ENCODE data around the gene OXLD1. TPM values are rescaled to one million over a fixed set of nuclear protein-coding genes. Genes with fewer than 3 reads are reported as not detected.

OXLD1 gene
- total RNA-seq, 1 donor from 2014 or later = 43.0 TPM

GRCh38 chr17:81690066-81690465, 23.7 kb upstream of the OXLD1 start:
- no peak overlapping the region for H3K4me3 ChIP-seq
- no peaks in the 10 kb centered on the region for H3K27me3 ChIP-seq
- intact Hi-C loops (cut with DNase I) = no loop called here
- DNase-seq (ENCODE audit: extremely low spot score in 2 of 2) = no peak
- H3K4me1 ChIP-seq = peaks cover 22% of the 10 kb centered on the region
- no peaks in the 10 kb centered on the region for H3K9me3 ChIP-seq
- H3K27ac ChIP-seq = no peak overlapping the region
- H3K36me3 ChIP-seq = peaks cover 0 to 94% of the 10 kb centered on the region in 2 donors
- no peak for TF ChIP-seq CTCF (IDR thresholded peaks at IDR 0.05)
- TF ChIP-seq POLR2AphosphoS5 (IDR thresholded peaks at IDR 0.05; ENCODE audit: insufficient read depth in 1 of 2, low read depth in 1 of 2) = no peak
- no peak for TF ChIP-seq POLR2A (IDR thresholded peaks at IDR 0.05)

- Histone ChIP-seq H3K4me3 (no peak overlapping the region), H3K36me3 (peaks cover 0 to 79% of the 10 kb centered on the region in 2 donors), H3K4me1 (peaks cover 29% of the 10 kb centered on the region), H3K27ac (no peak overlapping the region), H3K9me3 (no peaks in the 10 kb centered on the region), H3K27me3 (no peaks in the 10 kb centered on the region)
- no peak for TF ChIP-seq POLR2A (IDR thresholded peaks at IDR 0.05)
- no peak for TF ChIP-seq CTCF (IDR thresholded peaks at IDR 0.05)
- no peak for TF ChIP-seq POLR2AphosphoS5 (IDR thresholded peaks at IDR 0.05; ENCODE audit: insufficient read depth in 1 of 2, low read depth in 1 of 2)
- intact Hi-C loops (cut with DNase I) = no loop called here
- DNase-seq (ENCODE audit: extremely low spot score in 2 of 2) = no peak
These were observed 22.2 kb upstream of the OXLD1 start for GRCh38 chr17:81688616-81689015.

- H3K4me3 ChIP-seq = no peak overlapping the region
- peaks cover 32% of the 10 kb centered on the region for H3K4me1 ChIP-seq
- H3K27me3 ChIP-seq = no peaks in the 10 kb centered on the region
- no peak for TF ChIP-seq POLR2AphosphoS5 (IDR thresholded peaks at IDR 0.05; ENCODE audit: insufficient read depth in 1 of 2, low read depth in 1 of 2)
- no peak for TF ChIP-seq POLR2A (IDR thresholded peaks at IDR 0.05)
- TF ChIP-seq CTCF (IDR thresholded peaks at IDR 0.05) = no peak
- peaks cover 0 to 76% of the 10 kb centered on the region in 2 donors for H3K36me3 ChIP-seq
- H3K9me3 ChIP-seq = no peaks in the 10 kb centered on the region
- intact Hi-C loops (cut with DNase I) = no loop called here
- no peak overlapping the region for H3K27ac ChIP-seq
- DNase-seq (ENCODE audit: extremely low spot score in 2 of 2) = no peak
These were observed 21.6 kb upstream of the OXLD1 start for GRCh38 chr17:81687770-81688541.

GRCh38 chr17:81686614-81687013, 20.2 kb upstream of the OXLD1 start:
- Histone ChIP-seq H3K4me3 (no peak overlapping the region), H3K27ac (no peak overlapping the region), H3K36me3 (peaks cover 0 to 63% of the 10 kb centered on the region in 2 donors), H3K27me3 (no peaks in the 10 kb centered on the region), H3K4me1 (peaks cover 45% of the 10 kb centered on the region), H3K9me3 (no peaks in the 10 kb centered on the region)
- intact Hi-C loops (cut with DNase I) = no loop called here
- TF ChIP-seq POLR2A (IDR thresholded peaks at IDR 0.05) (no peak), CTCF (IDR thresholded peaks at IDR 0.05) (no peak), POLR2AphosphoS5 (IDR thresholded peaks at IDR 0.05; ENCODE audit: insufficient read depth in 1 of 2, low read depth in 1 of 2) (no peak)
- no peak for DNase-seq (ENCODE audit: extremely low spot score in 2 of 2)

GRCh38 chr17:81685108-81685507, 18.7 kb upstream of the OXLD1 start:
- Histone ChIP-seq H3K27me3 (no peaks in the 10 kb centered on the region), H3K36me3 (peaks cover 0 to 55% of the 10 kb centered on the region in 2 donors), H3K4me3 (peak overlapping the region; percentile 85 to 100), H3K27ac (no peak overlapping the region), H3K4me1 (peaks cover 48% of the 10 kb centered on the region), H3K9me3 (no peaks in the 10 kb centered on the region)
- intact Hi-C loops (cut with DNase I) = no loop called here
- no peak for TF ChIP-seq CTCF (IDR thresholded peaks at IDR 0.05)
- no peak for TF ChIP-seq POLR2A (IDR thresholded peaks at IDR 0.05)
- TF ChIP-seq POLR2AphosphoS5 (IDR thresholded peaks at IDR 0.05; ENCODE audit: insufficient read depth in 1 of 2, low read depth in 1 of 2) = no peak
- DNase-seq (ENCODE audit: extremely low spot score in 2 of 2) = no peak
